Activated T-helper 1 cell treated with anti-CD3 and anti-CD28 coated beads, Interleukin-2, amount 50 U/mL, for 16 hours (primary cell): ENCODE measurements around the gene RASSF8.

Experiments used
- DNase-seq, 2 donors: peaks; one replicate each; pipeline ENCODE4 v3.0.0-alpha.2; 2020; ENCODE audit warnings: low read depth in 1 of 2, low spot score in 1 of 2

The RASSF8 gene

GRCh38 chr12:25958428-25959070 is at the start of gene RASSF8:
Gene RASSF8, plus strand, starts transcription at chr12:25958682. Its CDS starts 96,662 bp downstream, at chr12:26055344.
- no peak for DNase-seq

- DNase-seq, result no peak
Measured at GRCh38 chr12:25914551-25914950, 43.9 kb upstream of the RASSF8 start.

DNA sequence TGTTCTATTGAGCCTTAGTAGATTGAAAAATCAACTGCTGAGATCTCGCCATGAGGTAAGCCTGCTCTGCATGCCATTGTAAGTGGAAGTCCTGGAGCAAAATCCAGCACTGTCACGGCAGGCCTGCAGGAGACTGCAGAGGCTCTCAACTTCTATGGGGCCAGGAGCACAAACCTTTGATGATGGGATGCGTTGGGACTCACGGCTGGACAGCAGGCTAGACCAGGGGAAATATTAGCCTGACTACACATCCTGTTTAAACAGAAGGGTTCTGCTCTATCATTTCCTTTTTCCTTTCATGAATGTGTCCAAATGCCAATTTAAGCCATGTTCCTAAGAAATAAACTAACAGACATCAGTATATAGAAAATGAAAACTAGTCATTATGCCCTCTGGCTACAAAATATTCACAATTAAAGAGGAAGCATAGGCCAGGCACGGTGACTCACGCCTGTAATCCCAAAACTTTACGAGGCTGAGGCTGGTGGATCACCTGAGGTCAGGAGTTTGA is 33.9 kb upstream of the RASSF8 start:
- DNase-seq, result no peak

GRCh38 chr12:25925064-25925463 is 33.4 kb upstream of the RASSF8 start:
- DNase-seq, result no peak

DNA sequence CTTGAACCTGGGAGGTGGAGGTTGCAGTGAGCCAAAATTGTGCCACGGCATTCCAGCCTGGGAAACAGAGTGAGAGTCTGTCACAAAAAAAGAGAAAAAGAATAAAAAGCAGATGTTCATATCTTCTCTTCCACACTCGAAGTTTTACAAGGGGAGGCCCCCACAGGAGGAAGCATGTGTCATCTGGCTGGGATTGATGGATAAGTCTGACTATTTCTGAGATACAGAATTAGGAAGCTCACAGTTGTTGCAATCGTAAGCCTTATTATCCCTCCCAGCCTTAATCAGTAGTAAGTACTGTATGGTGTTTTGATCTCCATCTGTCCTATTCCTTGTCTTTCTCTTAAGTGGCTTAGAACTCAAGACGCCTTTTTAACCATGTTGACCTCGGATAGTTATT is 31.9 kb upstream of the RASSF8 start:
- DNase-seq, result no peak

- no peak for DNase-seq
Measured at GRCh38 chr12:25929142-25929541, 29.3 kb upstream of the RASSF8 start.

- no peak for DNase-seq
Measured at GRCh38 chr12:25932971-25933370, 25.5 kb upstream of the RASSF8 start.

DNA sequence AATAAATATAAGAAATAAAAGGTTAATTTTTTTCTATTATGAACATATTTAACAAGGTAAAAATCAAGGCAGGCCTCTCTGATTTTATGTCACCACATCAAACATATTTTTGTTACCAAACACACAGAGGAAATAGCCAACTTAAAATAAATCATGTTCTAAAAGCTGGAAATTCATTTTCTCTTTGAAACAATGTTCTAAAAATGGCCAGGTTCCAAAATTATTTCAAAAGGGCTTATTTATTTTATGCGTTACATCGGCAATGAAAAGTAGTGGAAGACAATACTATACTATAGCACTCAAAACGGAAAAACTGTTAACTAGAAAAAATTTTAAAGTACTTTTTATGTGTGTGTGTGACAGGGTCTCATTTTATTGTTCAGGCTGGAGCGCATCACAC is 24.0 kb upstream of the RASSF8 start:
- DNase-seq, result no peak

DNA sequence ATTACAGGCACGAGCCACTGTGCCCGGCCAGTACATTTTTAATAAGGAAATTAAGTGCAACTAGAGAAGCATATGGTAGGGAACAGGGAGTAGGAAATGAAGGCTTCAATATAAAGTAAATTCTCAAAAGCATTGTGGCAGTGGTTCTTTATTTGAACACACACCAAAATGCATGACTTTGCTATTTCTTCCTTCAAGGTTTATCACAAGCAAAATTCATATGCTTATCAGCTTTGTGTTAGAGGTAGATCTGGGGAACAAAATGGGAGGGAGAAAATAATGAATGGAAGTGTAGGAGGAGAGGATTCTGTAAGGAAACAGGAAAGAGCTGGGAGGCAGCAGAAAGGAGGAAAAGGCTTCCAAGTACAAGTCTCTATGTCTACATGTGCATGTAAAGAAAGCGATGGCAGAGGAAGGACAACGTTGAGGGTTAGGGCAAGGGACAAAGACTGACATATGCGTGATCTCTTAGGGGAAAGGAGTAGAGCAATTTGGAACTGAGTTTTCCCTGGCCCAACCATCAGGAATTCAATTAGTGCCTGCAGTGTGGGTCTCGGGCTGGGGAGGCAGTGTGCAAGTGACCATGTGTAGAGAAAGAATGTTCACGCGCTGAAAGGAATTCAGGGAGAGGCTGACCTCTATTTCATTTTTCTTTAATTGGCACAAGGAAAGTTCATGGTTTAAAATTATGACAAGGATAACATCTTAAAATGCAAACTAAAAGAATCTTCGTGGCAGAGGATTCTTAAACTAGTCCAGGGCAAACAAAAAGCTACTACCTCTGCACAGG is 22.9 kb upstream of the RASSF8 start:
- no peak for DNase-seq

- DNase-seq, result no peak
Measured at GRCh38 chr12:25937096-25937495, 21.4 kb upstream of the RASSF8 start.

DNA sequence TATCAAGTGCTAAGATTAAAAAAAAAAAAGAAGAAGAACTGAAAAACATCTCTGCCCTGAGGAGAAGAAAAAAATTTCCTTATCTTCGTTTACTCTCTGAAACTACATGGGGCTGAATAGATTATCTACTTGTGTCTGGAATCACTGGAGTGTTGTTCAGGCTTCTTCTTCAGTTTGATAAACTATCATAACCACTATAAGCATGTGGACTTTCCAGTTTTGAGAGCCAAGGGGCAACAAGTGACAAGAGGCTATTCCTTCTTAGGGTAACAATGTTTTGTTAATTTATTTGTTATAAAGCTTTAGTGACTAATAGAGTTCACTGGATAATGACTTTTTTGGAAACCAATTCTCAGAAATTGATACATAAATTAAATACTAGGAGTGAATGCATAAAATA is 19.9 kb upstream of the RASSF8 start:
- no peak for DNase-seq

- DNase-seq, result no peak
Measured at GRCh38 chr12:25939606-25940005, 18.9 kb upstream of the RASSF8 start.

DNA sequence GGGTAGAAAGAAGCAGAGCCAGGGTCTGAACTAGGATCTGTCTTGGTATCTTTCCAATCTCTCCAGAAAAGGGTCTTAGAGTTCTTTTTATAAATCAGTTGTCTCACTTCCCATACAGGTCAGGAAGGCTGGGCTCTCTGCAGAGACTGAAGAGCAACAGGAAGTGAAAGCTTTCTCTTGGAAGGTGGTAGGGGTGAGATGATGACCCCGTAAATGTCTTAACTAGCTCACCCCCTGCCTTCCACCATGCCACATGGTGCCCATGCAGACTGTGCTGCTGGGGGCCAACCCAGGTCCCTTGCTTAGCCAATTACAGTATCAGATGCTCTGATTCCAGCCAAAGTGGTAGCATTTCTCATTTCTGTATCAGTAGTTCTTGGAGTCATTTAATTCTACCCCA is 17.6 kb upstream of the RASSF8 start:
- DNase-seq, result no peak

- no peak for DNase-seq
Measured at GRCh38 chr12:25942709-25943108, 15.8 kb upstream of the RASSF8 start.

DNA sequence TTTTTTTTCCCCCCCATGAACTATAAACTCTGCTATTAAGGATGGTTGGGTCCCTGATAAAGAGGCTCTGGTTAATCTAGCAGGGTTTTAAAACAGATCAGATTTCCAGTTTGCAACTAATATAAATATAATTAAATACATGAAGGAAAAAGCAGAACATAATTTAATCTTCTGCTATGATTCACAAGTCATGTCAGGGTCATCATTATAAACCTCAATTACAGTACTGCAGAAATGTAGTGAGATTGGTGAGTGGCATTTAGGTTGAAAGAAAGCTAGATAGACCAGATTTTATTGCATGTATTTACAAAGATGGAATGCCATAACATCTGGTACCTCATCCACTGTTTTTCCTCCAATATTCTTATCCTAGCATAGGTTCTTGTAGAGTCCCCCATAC is 14.5 kb upstream of the RASSF8 start:
- no peak for DNase-seq

GRCh38 chr12:25949343-25949742 is 9.1 kb upstream of the RASSF8 start:
- DNase-seq, result no peak

DNA sequence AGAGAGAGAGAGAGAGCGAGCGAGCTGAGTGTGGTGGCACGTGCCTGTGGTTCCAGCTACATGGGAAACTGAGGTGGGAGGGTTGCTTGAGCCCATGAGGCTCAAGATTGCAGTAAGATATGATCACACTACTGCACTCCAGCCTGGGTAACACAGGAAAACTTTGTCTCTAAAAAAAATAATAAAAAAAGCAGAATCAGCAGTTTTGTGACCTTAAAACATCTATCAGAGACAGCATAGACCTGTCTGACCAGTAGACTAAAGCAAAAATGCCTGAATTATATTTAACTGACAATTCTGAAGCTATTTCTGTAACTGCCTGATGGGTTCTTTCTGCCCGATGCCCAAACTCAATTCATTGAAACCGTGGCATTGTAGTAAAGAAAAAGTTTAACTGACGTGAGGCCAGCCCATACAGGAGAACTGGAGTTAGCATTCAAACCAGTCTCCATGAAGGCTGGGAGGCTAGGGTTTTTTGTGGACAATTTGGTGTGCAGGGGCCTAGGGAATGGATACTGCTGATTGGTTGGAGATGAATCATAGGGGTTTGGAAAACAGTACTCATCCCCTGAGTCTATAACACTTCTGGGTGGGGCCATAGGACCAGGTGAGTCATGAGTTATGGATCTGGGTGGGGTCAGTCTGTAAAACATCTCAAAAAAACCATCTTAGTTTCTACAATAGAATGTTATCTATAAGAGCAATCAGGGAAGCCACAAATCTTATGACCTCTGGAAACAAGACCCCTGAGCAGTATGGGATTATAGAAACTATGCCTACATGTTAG is 8.0 kb upstream of the RASSF8 start:
- DNase-seq, result no peak

- no peak for DNase-seq
Measured at GRCh38 chr12:25957793-25958427, 572 bp upstream of the RASSF8 start.

- no peak for DNase-seq
Measured at GRCh38 chr12:25959071-25959961, 834 bp downstream of the RASSF8 start.

- DNase-seq, result no peak
Measured at GRCh38 chr12:25960143-25960542, 1.7 kb downstream of the RASSF8 start.
